Pancreas (tissue), 10 donors: ENCODE data around the gene CTTNBP2. TPM values are rescaled to one million over a fixed set of nuclear protein-coding genes. Genes with fewer than 3 reads are reported as not detected.

Source experiments
- ATAC-seq, 4 donors: fragments of 200-7000 bp; cut with Tn5 transposase; one replicate each; pipeline versions ENCODE4 v1.8.0 to v1.9.1; 2020; ENCODE audit warnings: mild to moderate bottlenecking in 4 of 4, moderate library complexity in 4 of 4
- DNase-seq, 6 donors: peaks; one replicate each; pipeline ENCODE4 v3.0.0-alpha.2; 2020
- FAIRE-seq: peaks from 2 replicates; lab custom pipeline; 2012; peaks lifted over from hg19 to GRCh38; lab: Jason Lieb, UNC
- H3K27ac ChIP-seq, 4 donors: fragments of 200-600 bp; sonication (generic); 1 replicate in 3 of 4; 2 replicates in 1 of 4; pipeline versions ENCODE4 v1.5.0 to v1.8.0; 2020
- H3K27me3 ChIP-seq, 4 donors: fragments of 200-600 bp; one replicate each; pipeline ENCODE4 v1.8.0; 2021
- H3K36me3 ChIP-seq, 3 donors: fragments of 200-600 bp; sonication (generic) in 1 of 3; one replicate each; pipeline versions ENCODE4 v1.5.0 to v1.8.0; 2020 to 2021
- H3K4me1 ChIP-seq, 3 donors: fragments of 200-600 bp; one replicate each; pipeline ENCODE4 v1.8.0; 2021
- H3K4me3 ChIP-seq, 4 donors: fragments of 200-600 bp; sonication (generic) in 2 of 4; one replicate each; pipeline versions ENCODE4 v1.5.0 to v1.8.0; 2020 to 2021
- H3K9me3 ChIP-seq, 4 donors: fragments of 200-600 bp; one replicate each; pipeline ENCODE4 v1.8.0; 2021
- CTCF ChIP-seq, 4 donors: fragments of 200-600 bp; sonication (generic) in 3 of 4; IDR thresholded peaks; one replicate each; pipeline versions ENCODE4 v1.5.0 to v1.8.0; 2021; ENCODE audit warnings: antibody characterized with exemption in 4 of 4
- WGBS, 2 donors: extraction: QIAGEN DNeasy Blood & Tissue Kit; methylation state at CpG; one replicate each; pipeline ENCODE4 v1.1.7; 2013; 5-methylcytosine and 5-hydroxymethylcytosine counted together
- intact Hi-C, 3 donors: fragments of 100-400 bp; cut with DNase I; formaldehyde crosslinking; loops; one replicate each; pipeline versions ENCODE4 v1.11.1 to v1.14.2; 2022
- polyA plus RNA-seq, 2 donors: library from polyadenylated mRNA; stranded (reverse); fragments of 200-250 nt; gene quantifications; one replicate each; pipeline ENCODE4 v1.2.3, GENCODE V29; 2013
- total RNA-seq, 6 donors: library from RNA; stranded (reverse); fragmentation: NEBNext Ultra II Directional in 4 of 6; extraction: Animal tissue kit (Norgen Biotek cat#: 25700) in 4 of 6; gene quantifications; one replicate each; pipeline versions ENCODE4 v1.2.1 to v1.2.4, GENCODE V29; 2021 to 2023
- donor health status: healthy with polysubstance abuse.
- donor health status: DM: no; HTN: no; CAD: no; lungs with moderate emphysema.
- donor health status: DM: no; HTN: no; CAD: no.
- donor health status: control.
- donor health status: control.
- donor health status: Bipolar disorder and iron deficiency.
- donor health status: DM: yes; HTN: yes; CAD: no.
- donor health status: DM: no; HTN: no; CAD: no.
- donor health status: DM: no; HTN: no; CAD: no.
- donor health status: DM: yes; HTN: yes; CAD: no.

Gene CTTNBP2
- total and polyA plus RNA-seq, 8 donors: 4.8 to 15.4 (median 10.5) TPM

- ATAC-seq (no peak), FAIRE-seq (no peak), DNase-seq (no peak)
- intact Hi-C loops: no loop called here
- peak overlapping the region in 2 of 4 donors; percentile 29 to 53 for H3K27ac ChIP-seq
- no peak for TF ChIP-seq CTCF (IDR thresholded peaks at IDR 0.05)
- no peaks in the 10 kb centered on the region for H3K36me3 ChIP-seq
- no peaks in the 10 kb centered on the region for H3K9me3 ChIP-seq
- WGBS, 2 donors: 87% methylated on average over 3 of the region's 3 CpGs
- H3K27me3 ChIP-seq: no peaks in the 10 kb centered on the region
- H3K4me3 ChIP-seq: no peak overlapping the region
- peaks cover 9 to 32% (median 27%) of the 10 kb centered on the region in 3 donors for H3K4me1 ChIP-seq
These were observed 65.6 kb downstream of the CTTNBP2 start for GRCh38 chr7:117807676-117808075.

- ATAC-seq (no peak), FAIRE-seq (no peak), DNase-seq (no peak)
- Histone ChIP-seq H3K36me3 (no peaks in the 10 kb centered on the region), H3K27me3 (no peaks in the 10 kb centered on the region), H3K9me3 (no peaks in the 10 kb centered on the region), H3K4me1 (peaks cover 9 to 32% (median 27%) of the 10 kb centered on the region in 3 donors), H3K27ac (no peak overlapping the region), H3K4me3 (no peak overlapping the region)
- intact Hi-C loops: no loop called here
- TF ChIP-seq CTCF (IDR thresholded peaks at IDR 0.05): no peak
- WGBS, 2 donors: 85 to 94% methylated on average over 5 of the region's 5 CpGs
These were observed 67.2 kb downstream of the CTTNBP2 start for GRCh38 chr7:117806011-117806410.

- Histone ChIP-seq H3K4me1 (peaks cover 9 to 32% (median 24%) of the 10 kb centered on the region in 3 donors), H3K27me3 (no peaks in the 10 kb centered on the region), H3K36me3 (no peaks in the 10 kb centered on the region), H3K27ac (no peak overlapping the region), H3K4me3 (no peak overlapping the region), H3K9me3 (no peaks in the 10 kb centered on the region)
- intact Hi-C loops: no loop called here
- TF ChIP-seq CTCF (IDR thresholded peaks at IDR 0.05): no peak
- DNase-seq: peak in 1 of 6 donors; percentile 15
- FAIRE-seq: no peak
- ATAC-seq: peak in 3 of 4 donors; percentile 29 to 46 (median 44)
- 65 to 67% methylated on average over 3 of the region's 3 CpGs for WGBS, 2 donors
These were observed 68.0 kb downstream of the CTTNBP2 start for GRCh38 chr7:117805241-117805640.

- intact Hi-C loops: no loop called here
- Histone ChIP-seq H3K9me3 (no peaks in the 10 kb centered on the region), H3K36me3 (no peaks in the 10 kb centered on the region), H3K27ac (no peak overlapping the region), H3K4me1 (peaks cover 0 to 18% (median 9%) of the 10 kb centered on the region in 3 donors), H3K27me3 (no peaks in the 10 kb centered on the region), H3K4me3 (no peak overlapping the region)
- TF ChIP-seq CTCF (IDR thresholded peaks at IDR 0.05): no peak
- no peak for ATAC-seq
- WGBS, 2 donors: 85 to 96% methylated on average over 2 of the region's 2 CpGs
- DNase-seq: no peak
- FAIRE-seq: no peak
These were observed 69.8 kb downstream of the CTTNBP2 start for GRCh38 chr7:117803476-117803875.

- TF ChIP-seq CTCF (IDR thresholded peaks at IDR 0.05): no peak
- H3K4me1 ChIP-seq: peaks cover 0 to 14% (median 1%) of the 10 kb centered on the region in 3 donors
- FAIRE-seq: no peak
- DNase-seq: no peak
- intact Hi-C loops: no loop called here
- 84 to 86% methylated on average over 2 of the region's 2 CpGs for WGBS, 2 donors
- ATAC-seq: no peak
- H3K27ac ChIP-seq: no peak overlapping the region
- H3K36me3 ChIP-seq: no peaks in the 10 kb centered on the region
- no peaks in the 10 kb centered on the region for H3K27me3 ChIP-seq
- H3K9me3 ChIP-seq: no peaks in the 10 kb centered on the region
- H3K4me3 ChIP-seq: no peak overlapping the region
These were observed 70.6 kb downstream of the CTTNBP2 start for GRCh38 chr7:117802660-117803059.
